Prostate gland (tissue), 2 donors: Measurements from ENCODE around the gene ORAI3.
A peak's percentile ranks its signal among the peaks of the same experiment; 100 is the strongest.

ENCODE experiments used
- CTCF ChIP-seq, 4 experiments: fragments of 200-600 bp in 2 of 4; fragments of 450-650 bp in 2 of 4; sonication (generic) in 2 of 4; IDR thresholded peaks; 1 replicate in 3 of 4; 2 replicates in 1 of 4; pipeline ENCODE4 v1.5.1; 2016 to 2019; ENCODE audit warnings: antibody characterized with exemption in 4 of 4, mild to moderate bottlenecking in 2 of 4, moderate library complexity in 2 of 4
- POLR2A ChIP-seq: fragments of 450-650 bp; IDR thresholded peaks from one replicate; pipeline ENCODE4 v1.6.1; 2016; ENCODE audit warnings: antibody characterized with exemption, mild to moderate bottlenecking
- POLR2AphosphoS5 ChIP-seq: sonication (generic); formaldehyde crosslinking; IDR thresholded peaks from one replicate; pipeline ENCODE4 v1.6.1; 2017; ENCODE audit warnings: antibody characterized with exemption

- peak; percentile 95 for TF ChIP-seq POLR2A
- peak in 1 of 4 experiments; percentile 5 for TF ChIP-seq CTCF (IDR thresholded peaks at IDR 0.05)
- peak; percentile 77 for TF ChIP-seq POLR2AphosphoS5
Measured at GRCh38 chr16:30949650-30950515, 1.0 kb downstream of the ORAI3 start.
